ENCODE results near the gene C1QTNF7. TPM values are rescaled to one million over a fixed set of nuclear protein-coding genes. Genes with fewer than 3 reads are reported as not detected.

C1QTNF7 gene
- total RNA-seq, 2 donors from 2014 or later, result not detected

- Histone ChIP-seq H3K4me3 (ENCODE audit: low read length) (no peak overlapping the region), H3K9ac (ENCODE audit: extremely low read depth, low read length, poor library complexity, severe bottlenecking) (no peak overlapping the region), H3K9me3 (ENCODE audit: control insufficient read depth, low read length) (no peaks in the 10 kb centered on the region), H3K36me3 (ENCODE audit: control insufficient read depth, insufficient read depth, low read length) (no peaks in the 10 kb centered on the region), H3K27me3 (ENCODE audit: control insufficient read depth, insufficient read depth, low read length, poor library complexity, severe bottlenecking) (no peaks in the 10 kb centered on the region), H3K4me1 (ENCODE audit: control insufficient read depth, insufficient read depth, low read length) (no peaks in the 10 kb centered on the region), H3K27ac (ENCODE audit: low read depth, low read length) (no peak overlapping the region)
- no peak overlapping the region for H3K27ac Mint-ChIP-seq
- no peaks in the 10 kb centered on the region for H3K9me3 Mint-ChIP-seq
- TF ChIP-seq CTCF (conservative IDR thresholded peaks at IDR 0.05), result no peak
- H3K27me3 Mint-ChIP-seq (ENCODE audit: insufficient read depth), result no peaks in the 10 kb centered on the region
- 92 to 96% methylated on average over 3 of the region's 3 CpGs for WGBS, 2 experiments (ENCODE audit: insufficient coverage in 1 of 2, insufficient read length in 1 of 2)
- no peak for DNase-seq
- H3K36me3 Mint-ChIP-seq (ENCODE audit: low read depth), result no peaks in the 10 kb centered on the region
- H3K4me3 Mint-ChIP-seq, result no peak overlapping the region
- peaks cover 8% of the 10 kb centered on the region for H3K4me1 Mint-ChIP-seq
Observed at GRCh38 chr4:15381806-15382338, 46.0 kb upstream of the C1QTNF7 start.

GRCh38 chr4:15382669-15383273 lies 45.1 kb upstream of the C1QTNF7 start:
- no peak overlapping the region for H3K27ac ChIP-seq (ENCODE audit: low read depth, low read length)
- H3K27me3 ChIP-seq (ENCODE audit: control insufficient read depth, insufficient read depth, low read length, poor library complexity, severe bottlenecking), result no peaks in the 10 kb centered on the region
- DNase-seq, result no peak
- TF ChIP-seq CTCF (conservative IDR thresholded peaks at IDR 0.05), result no peak
- H3K27ac Mint-ChIP-seq, result no peak overlapping the region
- no peak overlapping the region for H3K4me3 Mint-ChIP-seq
- H3K9me3 Mint-ChIP-seq, result no peaks in the 10 kb centered on the region
- H3K27me3 Mint-ChIP-seq (ENCODE audit: insufficient read depth), result no peaks in the 10 kb centered on the region
- peaks cover 6% of the 10 kb centered on the region for H3K4me1 Mint-ChIP-seq
- H3K36me3 ChIP-seq (ENCODE audit: control insufficient read depth, insufficient read depth, low read length), result no peaks in the 10 kb centered on the region
- no peaks in the 10 kb centered on the region for H3K36me3 Mint-ChIP-seq (ENCODE audit: low read depth)
- no peaks in the 10 kb centered on the region for H3K4me1 ChIP-seq (ENCODE audit: control insufficient read depth, insufficient read depth, low read length)
- no peak overlapping the region for H3K4me3 ChIP-seq (ENCODE audit: low read length)
- WGBS, 2 experiments (ENCODE audit: insufficient coverage in 1 of 2, insufficient read length in 1 of 2), result 85 to 88% methylated on average over 5 of the region's 5 CpGs
- no peaks in the 10 kb centered on the region for H3K9me3 ChIP-seq (ENCODE audit: control insufficient read depth, low read length)
- no peak overlapping the region for H3K9ac ChIP-seq (ENCODE audit: extremely low read depth, low read length, poor library complexity, severe bottlenecking)

GRCh38 chr4:15385515-15385914 lies 42.3 kb upstream of the C1QTNF7 start:
- no peaks in the 10 kb centered on the region for H3K36me3 ChIP-seq (ENCODE audit: control insufficient read depth, insufficient read depth, low read length)
- WGBS, 2 experiments (ENCODE audit: insufficient coverage in 1 of 2, insufficient read length in 1 of 2), result 93 to 96% methylated on average over 5 to 6 of the region's 6 CpGs
- no peaks in the 10 kb centered on the region for H3K4me1 ChIP-seq (ENCODE audit: control insufficient read depth, insufficient read depth, low read length)
- H3K27me3 Mint-ChIP-seq (ENCODE audit: insufficient read depth), result no peaks in the 10 kb centered on the region
- DNase-seq, result no peak
- no peak overlapping the region for H3K27ac Mint-ChIP-seq
- H3K9me3 ChIP-seq (ENCODE audit: control insufficient read depth, low read length), result no peaks in the 10 kb centered on the region
- H3K27me3 ChIP-seq (ENCODE audit: control insufficient read depth, insufficient read depth, low read length, poor library complexity, severe bottlenecking), result no peaks in the 10 kb centered on the region
- H3K4me3 ChIP-seq (ENCODE audit: low read length), result no peak overlapping the region
- no peaks in the 10 kb centered on the region for H3K4me1 Mint-ChIP-seq
- H3K9me3 Mint-ChIP-seq, result no peaks in the 10 kb centered on the region
- no peak overlapping the region for H3K9ac ChIP-seq (ENCODE audit: extremely low read depth, low read length, poor library complexity, severe bottlenecking)
- H3K36me3 Mint-ChIP-seq (ENCODE audit: low read depth), result no peaks in the 10 kb centered on the region
- no peak overlapping the region for H3K4me3 Mint-ChIP-seq
- H3K27ac ChIP-seq (ENCODE audit: low read depth, low read length), result no peak overlapping the region
- TF ChIP-seq CTCF (conservative IDR thresholded peaks at IDR 0.05), result no peak

Data from endodermal cell (in vitro differentiated cells).